K562 (cell line): ENCODE measurements around the gene TRMT2A.

ENCODE experiments used
- CBFA2T3 ChIP-seq: fragments of 450-650 bp; IDR thresholded peaks from 2 replicates; pipeline ENCODE4 v1.6.1; 2017
- CHD4 ChIP-seq: fragments of 200-600 bp; sonication (generic); IDR thresholded peaks from 3 replicates; pipeline ENCODE4 v1.6.1; 2012; ENCODE audit warnings: low read depth, mild to moderate bottlenecking, mixed read lengths, low read length, inconsistent platforms; ENCODE audit not compliant: insufficient read depth, insufficient replicate concordance, poor library complexity, severe bottlenecking
- E2F3 ChIP-seq: fragments of 250-450 bp; sonication (Bioruptor Pico); IDR thresholded peaks from 2 replicates; pipeline ENCODE4 v1.4.0; 2020; ENCODE audit warnings: mild to moderate bottlenecking
- ELF4 ChIP-seq: fragments of 450-650 bp; formaldehyde crosslinking; IDR thresholded peaks from 2 replicates; pipeline ENCODE4 v1.4.0; 2022; ENCODE audit warnings: missing genetic modification characterization
- FOXK1 ChIP-seq: sonication (generic); formaldehyde crosslinking; IDR thresholded peaks from 2 replicates; pipeline ENCODE4 v1.8.0; 2022; ENCODE audit warnings: missing genetic modification reagents, mild to moderate bottlenecking, borderline replicate concordance
- NFXL1 ChIP-seq: fragments of 450-650 bp; formaldehyde crosslinking; IDR thresholded peaks from 2 replicates; pipeline ENCODE4 v1.4.0; 2021; ENCODE audit warnings: mild to moderate bottlenecking
- NR2C1 ChIP-seq, 2 experiments: fragments of 450-650 bp; IDR thresholded peaks; 2 replicates each; pipeline ENCODE4 v1.6.1; 2017; ENCODE audit warnings: mild to moderate bottlenecking in 2 of 2, antibody characterized with exemption in 1 of 2, inconsistent platforms in 1 of 2, missing compliant biosample characterization in 1 of 2, missing genetic modification characterization in 1 of 2
- POLR2AphosphoS5 ChIP-seq: IDR thresholded peaks from 2 replicates; pipeline ENCODE4 v1.6.1; 2011; ENCODE audit warnings: mild to moderate bottlenecking, low read depth, low read length, moderate library complexity; ENCODE audit not compliant: control insufficient read depth, insufficient read depth
- SMC3 ChIP-seq: conservative IDR thresholded peaks from 2 replicates; pipeline ENCODE4 v1.6.1; 2011; ENCODE audit warnings: low read depth, low read length, improper control_type of control experiment; ENCODE audit not compliant: insufficient read depth
- TARDBP ChIP-seq: fragments of 450-650 bp; IDR thresholded peaks from 2 replicates; pipeline ENCODE4 v1.6.1; 2016
- ZEB2 ChIP-seq: fragments of 450-650 bp; IDR thresholded peaks from 2 replicates; pipeline ENCODE4 v1.6.1; 2016
- ZKSCAN1 ChIP-seq: fragments of 150-350 bp; IDR thresholded peaks from 2 replicates; pipeline ENCODE4 v1.6.1; 2016; ENCODE audit warnings: low read depth, low read length
- TF ChIP-seq, protein P1 (sequence below), 3 experiments: IDR thresholded peaks in 2 of 3; conservative IDR thresholded peaks in 1 of 3; 2 replicates each; pipeline ENCODE4 v1.5.1; 2011 to 2012; ENCODE audit warnings: low read length in 3 of 3, mild to moderate bottlenecking in 3 of 3, control low read depth in 2 of 3, improper control_type of control experiment in 1 of 3, inconsistent platforms in 1 of 3, low read depth in 1 of 3, mixed read lengths in 1 of 3, moderate library complexity in 1 of 3; ENCODE audit not compliant: insufficient read depth in 2 of 3

DNA sequence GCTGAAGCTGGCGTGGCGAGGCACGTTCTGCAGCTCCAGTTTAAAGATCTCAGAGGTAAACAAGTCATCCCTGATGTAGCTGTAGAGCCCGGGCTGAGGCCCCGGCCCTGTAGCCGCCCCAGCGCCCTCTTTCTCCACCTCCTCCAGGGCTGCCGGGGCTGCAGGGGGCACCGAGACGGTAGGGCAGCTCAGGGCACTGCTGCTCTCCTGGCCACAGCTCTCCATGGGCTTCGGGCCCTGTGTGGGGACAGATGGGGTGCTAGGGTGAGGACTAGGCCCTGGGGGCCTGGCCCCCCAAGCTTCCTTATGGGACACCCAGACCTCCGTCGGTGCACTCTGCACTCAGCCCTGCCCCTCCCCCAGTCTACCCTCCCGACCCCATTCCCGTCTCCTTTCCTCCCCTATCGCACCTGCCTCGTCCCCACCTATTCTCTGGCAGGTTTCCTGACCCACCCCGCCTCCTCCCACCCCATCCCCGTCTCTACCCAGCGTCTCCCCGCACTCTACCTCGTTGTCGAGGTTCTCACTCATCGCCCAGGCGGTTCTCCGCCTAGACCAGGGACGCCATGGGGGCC lies 563 bp downstream of the TRMT2A start:
- TF ChIP-seq NR2C1 (IDR thresholded peaks at IDR 0.05): no peak
- TF ChIP-seq NR2C1 (tag; IDR thresholded peaks at IDR 0.05): no peak
- TF ChIP-seq SMC3: no peak
- TF ChIP-seq, protein P1, sequence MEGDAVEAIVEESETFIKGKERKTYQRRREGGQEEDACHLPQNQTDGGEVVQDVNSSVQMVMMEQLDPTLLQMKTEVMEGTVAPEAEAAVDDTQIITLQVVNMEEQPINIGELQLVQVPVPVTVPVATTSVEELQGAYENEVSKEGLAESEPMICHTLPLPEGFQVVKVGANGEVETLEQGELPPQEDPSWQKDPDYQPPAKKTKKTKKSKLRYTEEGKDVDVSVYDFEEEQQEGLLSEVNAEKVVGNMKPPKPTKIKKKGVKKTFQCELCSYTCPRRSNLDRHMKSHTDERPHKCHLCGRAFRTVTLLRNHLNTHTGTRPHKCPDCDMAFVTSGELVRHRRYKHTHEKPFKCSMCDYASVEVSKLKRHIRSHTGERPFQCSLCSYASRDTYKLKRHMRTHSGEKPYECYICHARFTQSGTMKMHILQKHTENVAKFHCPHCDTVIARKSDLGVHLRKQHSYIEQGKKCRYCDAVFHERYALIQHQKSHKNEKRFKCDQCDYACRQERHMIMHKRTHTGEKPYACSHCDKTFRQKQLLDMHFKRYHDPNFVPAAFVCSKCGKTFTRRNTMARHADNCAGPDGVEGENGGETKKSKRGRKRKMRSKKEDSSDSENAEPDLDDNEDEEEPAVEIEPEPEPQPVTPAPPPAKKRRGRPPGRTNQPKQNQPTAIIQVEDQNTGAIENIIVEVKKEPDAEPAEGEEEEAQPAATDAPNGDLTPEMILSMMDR (IDR thresholded peaks at IDR 0.05 in 2 of 3, conservative IDR thresholded peaks at IDR 0.05 in 1 of 3; ENCODE audit: insufficient read depth in 2 of 3, low read depth in 1 of 3, low read length in 3 of 3): peak in 1 of 3 experiments; percentile 23; a peak in 3 of 6 replicates
- no peak for TF ChIP-seq E2F3
- no peak for TF ChIP-seq NFXL1 (CRISPR knock-in tag)
- TF ChIP-seq ELF4 (CRISPR knock-in tag): no peak
- no peak for TF ChIP-seq FOXK1 (CRISPR knock-in tag)
- no peak for TF ChIP-seq CBFA2T3
- no peak for TF ChIP-seq CHD4
- no peak for TF ChIP-seq POLR2AphosphoS5
- no peak for TF ChIP-seq TARDBP
- no peak; the same call in 1 of the 2 replicates for TF ChIP-seq ZKSCAN1
- TF ChIP-seq ZEB2: no peak
